HCT116 (cell line): ENCODE data around the gene FSIP1. TPM values are rescaled to one million over a fixed set of nuclear protein-coding genes. Genes with fewer than 3 reads are reported as not detected.

Source experiments
- ATAC-seq: fragments of 200-7000 bp; cut with Tn5 transposase; 2 replicates; pipeline ENCODE4 v1.9.1; 2020; ENCODE audit warnings: mild to moderate bottlenecking, moderate library complexity
- BruUV-seq: library from RNA; stranded (reverse); fragments of 400-500 nt; replicated peaks from 2 replicates; lab custom pipeline; 2021; lab: Mats Ljungman, UMichigan
- CTCF ChIA-PET: fragments of 300-600 bp; sonication (Branson Sonifier 250); formaldehyde crosslinking; loops from one replicate; lab custom pipeline; 2021; ENCODE audit warnings: antibody characterized with exemption; lab: Charles Lee
- POLR2A ChIA-PET: fragments of 300-600, 350-600 bp; sonication (Branson Sonifier 250); formaldehyde crosslinking; loops from one replicate; lab custom pipeline; 2021; ENCODE audit warnings: antibody characterized with exemption; lab: Charles Lee
- RAD21 ChIA-PET, 2 experiments: fragments of 300-600 bp; sonication (Branson Sonifier 250); formaldehyde crosslinking; loops; one replicate each; lab custom pipeline; 2023; ENCODE audit warnings: low total read pairs in 2 of 2; ENCODE audit not compliant: uncharacterized antibody in 2 of 2, unreplicated experiment in 2 of 2, low non-redundant PET in 1 of 2; lab: Charles Lee
- DNase-seq: peaks from one replicate; pipeline ENCODE4 v3.0.0-alpha.2; 2010; ENCODE audit warnings: low read depth, low spot score
- H2AFZ ChIP-seq: fragments of 200-600 bp; shearing (Covaris generic), sonication (generic); 2 replicates; pipeline ENCODE4 v1.6.1; 2017; ENCODE audit warnings: low read depth, mixed run types, mixed read lengths, antibody characterized with exemption, low read length; ENCODE audit not compliant: poor library complexity, severe bottlenecking
- H3K27ac ChIP-seq: 2 replicates; pipeline ENCODE4 v1.5.1; 2012; ENCODE audit warnings: low read depth, low read length
- H3K27me3 ChIP-seq: fragments of 200-600 bp; sonication (generic); 2 replicates; pipeline ENCODE4 v1.6.1; 2016; ENCODE audit warnings: mixed run types, low read length, mixed read lengths; ENCODE audit not compliant: insufficient read depth
- H3K36me3 ChIP-seq, 2 experiments: fragments of 200-500 bp in 1 of 2; fragments of 200-600 bp in 1 of 2; sonication (Bioruptor generic) in 1 of 2; sonication (generic) in 1 of 2; 2 replicates each; pipeline versions ENCODE4 v1.5.1 to v1.6.1; 2014 to 2016; ENCODE audit warnings: low read length in 2 of 2, inconsistent platforms in 1 of 2, mixed read lengths in 1 of 2, mixed run types in 1 of 2; ENCODE audit not compliant: insufficient read depth in 2 of 2, control insufficient read depth in 1 of 2
- H3K4me1 ChIP-seq, 2 experiments: fragments of 200-600 bp in 1 of 2; sonication (generic) in 1 of 2; 2 replicates each; pipeline versions ENCODE4 v1.5.1 to v1.6.1; 2012 to 2017; ENCODE audit warnings: low read length in 2 of 2, inconsistent platforms in 1 of 2, mild to moderate bottlenecking in 1 of 2, mixed read lengths in 1 of 2, mixed run types in 1 of 2, moderate library complexity in 1 of 2; ENCODE audit not compliant: insufficient read depth in 2 of 2, control insufficient read depth in 1 of 2
- H3K4me2 ChIP-seq: fragments of 200-600 bp; sonication (generic); 2 replicates; pipeline ENCODE4 v1.6.1; 2017; ENCODE audit warnings: mixed run types, low read length, mixed read lengths
- H3K4me3 ChIP-seq, 2 experiments: fragments of 200-600 bp in 1 of 2; sonication (generic) in 1 of 2; replicated peaks in 1 of 2; 2 replicates each; pipeline ENCODE4 v1.5.1; 2011 to 2016; ENCODE audit warnings: low read length in 2 of 2, control low read depth in 1 of 2, low read depth in 1 of 2, mild to moderate bottlenecking in 1 of 2, mixed read lengths in 1 of 2, mixed run types in 1 of 2
- H3K79me2 ChIP-seq: fragments of 200-600 bp; sonication (generic); 2 replicates; pipeline ENCODE4 v1.6.1; 2017; ENCODE audit warnings: mild to moderate bottlenecking, mixed run types, low read length, moderate library complexity, mixed read lengths; ENCODE audit not compliant: insufficient read depth
- H3K9ac ChIP-seq: fragments of 200-600 bp; sonication (generic); 2 replicates; pipeline ENCODE4 v1.6.1; 2016; ENCODE audit warnings: low read length, mixed read lengths
- H3K9me2 ChIP-seq: fragments of 200-600 bp; sonication (generic), shearing (Covaris generic); 2 replicates; pipeline ENCODE4 v1.6.1; 2017; ENCODE audit warnings: mixed run types, mild to moderate bottlenecking, moderate library complexity; ENCODE audit not compliant: insufficient read depth
- H3K9me3 ChIP-seq, 2 experiments: fragments of 200-500 bp in 1 of 2; fragments of 200-600 bp in 1 of 2; sonication (Bioruptor generic) in 1 of 2; sonication (generic) in 1 of 2; 2 replicates each; pipeline ENCODE4 v1.6.1; 2014 to 2017; ENCODE audit warnings: low read length in 2 of 2, mixed read lengths in 2 of 2, inconsistent platforms in 1 of 2, low read depth in 1 of 2, mild to moderate bottlenecking in 1 of 2, mixed run types in 1 of 2, moderate library complexity in 1 of 2; ENCODE audit not compliant: control insufficient read depth in 1 of 2, insufficient read depth in 1 of 2
- H4K20me1 ChIP-seq: fragments of 200-600 bp; sonication (generic), shearing (Covaris generic); 2 replicates; pipeline ENCODE4 v1.6.1; 2017; ENCODE audit warnings: mixed run types, mild to moderate bottlenecking, moderate library complexity; ENCODE audit not compliant: insufficient read depth
- ATF3 ChIP-seq: IDR thresholded peaks from 2 replicates; pipeline ENCODE4 v1.6.1; 2012
- CEBPB ChIP-seq: IDR thresholded peaks from 2 replicates; pipeline ENCODE4 v1.6.1; 2012; ENCODE audit warnings: low read depth
- CTCF ChIP-seq, 3 experiments: fragments of 200-600 bp in 1 of 3; sonication (generic) in 1 of 3; IDR thresholded peaks in 2 of 3; conservative IDR thresholded peaks in 1 of 3; 2 replicates each; pipeline ENCODE4 v1.5.1; 2012 to 2017; ENCODE audit warnings: low read depth in 2 of 3, low read length in 2 of 3, antibody characterized with exemption in 1 of 3, borderline replicate concordance in 1 of 3, control low read depth in 1 of 3, mild to moderate bottlenecking in 1 of 3, mixed read lengths in 1 of 3, mixed run types in 1 of 3, moderate library complexity in 1 of 3; ENCODE audit not compliant: insufficient read depth in 1 of 3
- ELF1 ChIP-seq: IDR thresholded peaks from 2 replicates; pipeline ENCODE4 v1.6.1; 2012; ENCODE audit warnings: low read depth, borderline replicate concordance
- RAD21 ChIP-seq: IDR thresholded peaks from 2 replicates; pipeline ENCODE4 v1.6.1; 2012; ENCODE audit warnings: low read depth, mild to moderate bottlenecking
- SP1 ChIP-seq: IDR thresholded peaks from 2 replicates; pipeline ENCODE4 v1.6.1; 2012; ENCODE audit warnings: low read depth
- TCF7L2 ChIP-seq: IDR thresholded peaks from 2 replicates; pipeline ENCODE4 v1.7.0; 2011; ENCODE audit warnings: borderline replicate concordance, inconsistent platforms; ENCODE audit not compliant: insufficient read depth, insufficient read length; ENCODE audit errors: extremely low read depth
- YY1 ChIP-seq: IDR thresholded peaks from 2 replicates; pipeline ENCODE4 v1.6.1; 2011; ENCODE audit warnings: low read length, low read depth, moderate library complexity, mild to moderate bottlenecking; ENCODE audit not compliant: insufficient replicate concordance; ENCODE audit errors: extremely low read depth
- intact Hi-C: fragments of 100-400 bp; cut with micrococcal nuclease; formaldehyde crosslinking; loops from 2 replicates; pipeline ENCODE4 v1.10.0; 2022
- total RNA-seq: library from RNA; stranded (reverse); gene quantifications from one replicate; pipeline ENCODE4 v1.2.1, GENCODE V29; 2021; ENCODE audit not compliant: unreplicated experiment

The FSIP1 gene
- total RNA-seq, 1 experiment from 2014 or later: 0.42 TPM

GRCh38 chr15:39658740-39659139 is 123.9 kb downstream of the FSIP1 start:
- H3K27ac ChIP-seq: no peak overlapping the region
- POLR2A ChIA-PET: no interaction called here
- H4K20me1 ChIP-seq: no peaks in the 10 kb centered on the region
- H3K9me3 ChIP-seq: no peaks in the 10 kb centered on the region
- no peak overlapping the region for H2AFZ ChIP-seq
- no peak for DNase-seq
- intact Hi-C loops: no loop called here
- CTCF ChIA-PET: no interaction called here
- BruUV-seq: no TSS peak
- TF ChIP-seq CEBPB (no peak), ATF3 (no peak), ELF1 (no peak), CTCF (IDR thresholded peaks at IDR 0.05 in 2 of 3, conservative IDR thresholded peaks at IDR 0.05 in 1 of 3; ENCODE audit: borderline replicate concordance in 1 of 3, insufficient read depth in 1 of 3, low read depth in 2 of 3, low read length in 2 of 3) (no peak), RAD21 (no peak)
- RAD21 ChIA-PET: no interaction called here
- no peak overlapping the region for H3K9ac ChIP-seq
- H3K4me3 ChIP-seq: no peak overlapping the region
- no peak for ATAC-seq
- H3K79me2 ChIP-seq: no peaks in the 10 kb centered on the region
- no peaks in the 10 kb centered on the region for H3K27me3 ChIP-seq
- no peaks in the 10 kb centered on the region for H3K36me3 ChIP-seq
- no peaks in the 10 kb centered on the region for H3K9me2 ChIP-seq
- peaks cover 0 to 3% of the 10 kb centered on the region in 2 experiments; a peak in 1 of 4 replicates for H3K4me1 ChIP-seq
- no peak overlapping the region for H3K4me2 ChIP-seq

- no peak overlapping the region for H3K9ac ChIP-seq
- H3K27ac ChIP-seq: no peak overlapping the region
- no peaks in the 10 kb centered on the region for H3K9me2 ChIP-seq
- no peaks in the 10 kb centered on the region for H3K36me3 ChIP-seq
- H3K79me2 ChIP-seq: no peaks in the 10 kb centered on the region
- TF ChIP-seq TCF7L2 (no peak), YY1 (no peak), SP1 (no peak)
- ChIA-PET RAD21 (no interaction called here), CTCF (no interaction called here), POLR2A (no interaction called here)
- BruUV-seq: no TSS peak
- H3K9me3 ChIP-seq: no peaks in the 10 kb centered on the region
- H4K20me1 ChIP-seq: no peaks in the 10 kb centered on the region
- H3K4me3 ChIP-seq: no peak overlapping the region
- no peak overlapping the region for H3K4me2 ChIP-seq
- H3K4me1 ChIP-seq: peaks cover 0 to 3% of the 10 kb centered on the region in 2 experiments; a peak in 1 of 4 replicates
- no peak overlapping the region for H2AFZ ChIP-seq
- no peaks in the 10 kb centered on the region for H3K27me3 ChIP-seq
- intact Hi-C loops: no loop called here
- ATAC-seq (no peak), DNase-seq (no peak)
Measured at GRCh38 chr15:39657668-39658067, 125.0 kb downstream of the FSIP1 start.
